Lower leg skin (tissue), 3 donors: Measurements from ENCODE around the gene KYAT1.

Experiments used
- CTCF ChIP-seq, 3 donors: fragments of 450-650 bp; IDR thresholded peaks; one replicate each; pipeline ENCODE4 v1.5.1; 2016; ENCODE audit warnings: antibody characterized with exemption in 3 of 3, mild to moderate bottlenecking in 3 of 3, moderate library complexity in 2 of 3
- POLR2A ChIP-seq, 2 donors: fragments of 450-650 bp; IDR thresholded peaks; one replicate each; pipeline ENCODE4 v1.6.1; 2016 to 2017; ENCODE audit warnings: antibody characterized with exemption in 2 of 2, mild to moderate bottlenecking in 1 of 2, moderate library complexity in 1 of 2

- TF ChIP-seq CTCF (IDR thresholded peaks at IDR 0.05), result no peak
- no peak for TF ChIP-seq POLR2A (IDR thresholded peaks at IDR 0.05)
Observed at GRCh38 chr9:128881884-128882676, at the start of gene KYAT1, which contains the start of gene LRRC8A.
